Uterus (tissue), 2 donors: ENCODE results near the gene RNF114.

Experiments used
- CTCF ChIP-seq, 4 experiments: fragments of 200-600 bp in 2 of 4; fragments of 450-650 bp in 2 of 4; sonication (generic) in 2 of 4; IDR thresholded peaks; one replicate each; pipeline ENCODE4 v1.5.1; 2016 to 2019; ENCODE audit warnings: antibody characterized with exemption in 4 of 4, mild to moderate bottlenecking in 2 of 4, moderate library complexity in 1 of 4
- POLR2A ChIP-seq, 2 donors: fragments of 450-650 bp; IDR thresholded peaks; one replicate each; pipeline ENCODE4 v1.6.1; 2016; ENCODE audit warnings: antibody characterized with exemption in 2 of 2, mild to moderate bottlenecking in 1 of 2, moderate library complexity in 1 of 2

DNA sequence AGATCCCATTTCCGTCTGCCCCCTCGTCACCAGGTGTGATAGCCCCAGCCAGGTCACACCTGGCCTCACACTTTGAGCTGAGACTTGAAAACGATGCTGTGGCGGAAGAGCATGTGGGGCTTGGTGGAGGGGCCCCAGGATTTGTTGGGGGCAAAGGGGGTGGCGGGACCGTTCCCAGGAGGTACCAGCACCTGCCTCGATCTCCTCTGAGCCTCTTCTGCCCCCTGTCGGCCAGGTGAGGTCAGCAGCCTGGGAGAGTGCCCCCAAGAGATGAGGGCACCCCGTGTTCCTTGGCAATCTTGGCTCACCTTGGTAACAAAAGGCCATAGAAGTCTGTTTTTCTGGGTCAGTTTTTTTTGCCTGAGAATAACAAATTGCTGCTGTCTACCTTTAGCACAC is 46.3 kb upstream of the RNF114 start:
- TF ChIP-seq CTCF (IDR thresholded peaks at IDR 0.05) (no peak), POLR2A (IDR thresholded peaks at IDR 0.05) (no peak)
